Liver (tissue), 3 donors: ENCODE results near the gene RPP21.

ENCODE experiments used
- EGR1 ChIP-seq, 2 donors: IDR thresholded peaks; 2 replicates each; pipeline ENCODE4 v1.6.1; 2016 to 2018; ENCODE audit warnings: antibody characterized with exemption in 2 of 2, low read depth in 2 of 2
- FOXA1 ChIP-seq: IDR thresholded peaks from 2 replicates; pipeline ENCODE4 v1.6.1; 2016; ENCODE audit warnings: antibody characterized with exemption
- GABPA ChIP-seq, 2 donors: IDR thresholded peaks in 1 of 2; conservative IDR thresholded peaks in 1 of 2; 2 replicates each; pipeline ENCODE4 v1.6.1; 2016; ENCODE audit warnings: antibody characterized with exemption in 2 of 2, mild to moderate bottlenecking in 1 of 2, moderate library complexity in 1 of 2
- JUND ChIP-seq, 2 donors: IDR thresholded peaks; 2 replicates each; pipeline ENCODE4 v1.6.1; 2016; ENCODE audit warnings: antibody characterized with exemption in 2 of 2
- RAD21 ChIP-seq, 2 donors: IDR thresholded peaks; 2 replicates each; pipeline ENCODE4 v1.6.1; 2016; ENCODE audit warnings: antibody characterized with exemption in 2 of 2, mild to moderate bottlenecking in 2 of 2
- SP1 ChIP-seq: IDR thresholded peaks from 2 replicates; pipeline ENCODE4 v1.6.1; 2018; ENCODE audit warnings: antibody characterized with exemption, mild to moderate bottlenecking
- TAF1 ChIP-seq: conservative IDR thresholded peaks from 2 replicates; pipeline ENCODE4 v1.6.1; 2016; ENCODE audit warnings: antibody characterized with exemption, mild to moderate bottlenecking
- TF ChIP-seq, protein P1 (sequence below): fragments of 150-350 bp; IDR thresholded peaks from 2 replicates; pipeline ENCODE4 v1.5.1; 2017; ENCODE audit warnings: improper control_type of control experiment, low read depth, low read length; ENCODE audit not compliant: missing input control
- TF ChIP-seq, protein P2 (sequence below): IDR thresholded peaks from 2 replicates; pipeline ENCODE4 v1.6.1; 2016; ENCODE audit warnings: antibody characterized with exemption, mild to moderate bottlenecking
- TF ChIP-seq, protein P3 (sequence below): IDR thresholded peaks from 2 replicates; pipeline ENCODE4 v1.6.1; 2016; ENCODE audit warnings: antibody characterized with exemption
- TF ChIP-seq, protein P4 (sequence below): IDR thresholded peaks from 2 replicates; pipeline ENCODE4 v1.6.1; 2016; ENCODE audit warnings: antibody characterized with exemption
- TF ChIP-seq, protein P5 (sequence below): IDR thresholded peaks from 2 replicates; pipeline ENCODE4 v1.6.1; 2016; ENCODE audit warnings: antibody characterized with exemption
- donor health status: healthy.
- donor health status: healthy.

DNA sequence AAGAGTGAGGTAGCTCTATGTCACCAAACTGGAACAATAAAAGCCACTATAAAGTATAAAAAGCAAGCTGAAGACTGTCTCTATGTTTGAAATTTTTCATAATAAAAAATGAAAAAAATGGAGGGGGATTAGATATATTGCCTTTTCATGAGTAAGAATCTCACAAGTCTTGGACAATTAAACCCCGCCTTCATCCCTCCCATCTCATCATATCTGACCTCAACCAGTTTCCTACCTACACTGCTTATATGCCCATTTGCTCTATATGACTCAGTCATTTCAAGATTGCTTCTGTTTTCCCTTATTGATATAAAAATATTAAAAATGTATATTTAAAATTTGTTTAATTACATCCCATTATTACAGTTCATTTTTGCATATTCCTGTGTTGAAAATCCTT, 21.1 kb upstream of the RPP21 start:
- no peak for TF ChIP-seq TAF1
- TF ChIP-seq, protein P1, sequence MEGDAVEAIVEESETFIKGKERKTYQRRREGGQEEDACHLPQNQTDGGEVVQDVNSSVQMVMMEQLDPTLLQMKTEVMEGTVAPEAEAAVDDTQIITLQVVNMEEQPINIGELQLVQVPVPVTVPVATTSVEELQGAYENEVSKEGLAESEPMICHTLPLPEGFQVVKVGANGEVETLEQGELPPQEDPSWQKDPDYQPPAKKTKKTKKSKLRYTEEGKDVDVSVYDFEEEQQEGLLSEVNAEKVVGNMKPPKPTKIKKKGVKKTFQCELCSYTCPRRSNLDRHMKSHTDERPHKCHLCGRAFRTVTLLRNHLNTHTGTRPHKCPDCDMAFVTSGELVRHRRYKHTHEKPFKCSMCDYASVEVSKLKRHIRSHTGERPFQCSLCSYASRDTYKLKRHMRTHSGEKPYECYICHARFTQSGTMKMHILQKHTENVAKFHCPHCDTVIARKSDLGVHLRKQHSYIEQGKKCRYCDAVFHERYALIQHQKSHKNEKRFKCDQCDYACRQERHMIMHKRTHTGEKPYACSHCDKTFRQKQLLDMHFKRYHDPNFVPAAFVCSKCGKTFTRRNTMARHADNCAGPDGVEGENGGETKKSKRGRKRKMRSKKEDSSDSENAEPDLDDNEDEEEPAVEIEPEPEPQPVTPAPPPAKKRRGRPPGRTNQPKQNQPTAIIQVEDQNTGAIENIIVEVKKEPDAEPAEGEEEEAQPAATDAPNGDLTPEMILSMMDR: no peak
- TF ChIP-seq, protein P2, sequence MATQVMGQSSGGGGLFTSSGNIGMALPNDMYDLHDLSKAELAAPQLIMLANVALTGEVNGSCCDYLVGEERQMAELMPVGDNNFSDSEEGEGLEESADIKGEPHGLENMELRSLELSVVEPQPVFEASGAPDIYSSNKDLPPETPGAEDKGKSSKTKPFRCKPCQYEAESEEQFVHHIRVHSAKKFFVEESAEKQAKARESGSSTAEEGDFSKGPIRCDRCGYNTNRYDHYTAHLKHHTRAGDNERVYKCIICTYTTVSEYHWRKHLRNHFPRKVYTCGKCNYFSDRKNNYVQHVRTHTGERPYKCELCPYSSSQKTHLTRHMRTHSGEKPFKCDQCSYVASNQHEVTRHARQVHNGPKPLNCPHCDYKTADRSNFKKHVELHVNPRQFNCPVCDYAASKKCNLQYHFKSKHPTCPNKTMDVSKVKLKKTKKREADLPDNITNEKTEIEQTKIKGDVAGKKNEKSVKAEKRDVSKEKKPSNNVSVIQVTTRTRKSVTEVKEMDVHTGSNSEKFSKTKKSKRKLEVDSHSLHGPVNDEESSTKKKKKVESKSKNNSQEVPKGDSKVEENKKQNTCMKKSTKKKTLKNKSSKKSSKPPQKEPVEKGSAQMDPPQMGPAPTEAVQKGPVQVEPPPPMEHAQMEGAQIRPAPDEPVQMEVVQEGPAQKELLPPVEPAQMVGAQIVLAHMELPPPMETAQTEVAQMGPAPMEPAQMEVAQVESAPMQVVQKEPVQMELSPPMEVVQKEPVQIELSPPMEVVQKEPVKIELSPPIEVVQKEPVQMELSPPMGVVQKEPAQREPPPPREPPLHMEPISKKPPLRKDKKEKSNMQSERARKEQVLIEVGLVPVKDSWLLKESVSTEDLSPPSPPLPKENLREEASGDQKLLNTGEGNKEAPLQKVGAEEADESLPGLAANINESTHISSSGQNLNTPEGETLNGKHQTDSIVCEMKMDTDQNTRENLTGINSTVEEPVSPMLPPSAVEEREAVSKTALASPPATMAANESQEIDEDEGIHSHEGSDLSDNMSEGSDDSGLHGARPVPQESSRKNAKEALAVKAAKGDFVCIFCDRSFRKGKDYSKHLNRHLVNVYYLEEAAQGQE: no peak
- no peak for TF ChIP-seq FOXA1
- TF ChIP-seq, protein P3, sequence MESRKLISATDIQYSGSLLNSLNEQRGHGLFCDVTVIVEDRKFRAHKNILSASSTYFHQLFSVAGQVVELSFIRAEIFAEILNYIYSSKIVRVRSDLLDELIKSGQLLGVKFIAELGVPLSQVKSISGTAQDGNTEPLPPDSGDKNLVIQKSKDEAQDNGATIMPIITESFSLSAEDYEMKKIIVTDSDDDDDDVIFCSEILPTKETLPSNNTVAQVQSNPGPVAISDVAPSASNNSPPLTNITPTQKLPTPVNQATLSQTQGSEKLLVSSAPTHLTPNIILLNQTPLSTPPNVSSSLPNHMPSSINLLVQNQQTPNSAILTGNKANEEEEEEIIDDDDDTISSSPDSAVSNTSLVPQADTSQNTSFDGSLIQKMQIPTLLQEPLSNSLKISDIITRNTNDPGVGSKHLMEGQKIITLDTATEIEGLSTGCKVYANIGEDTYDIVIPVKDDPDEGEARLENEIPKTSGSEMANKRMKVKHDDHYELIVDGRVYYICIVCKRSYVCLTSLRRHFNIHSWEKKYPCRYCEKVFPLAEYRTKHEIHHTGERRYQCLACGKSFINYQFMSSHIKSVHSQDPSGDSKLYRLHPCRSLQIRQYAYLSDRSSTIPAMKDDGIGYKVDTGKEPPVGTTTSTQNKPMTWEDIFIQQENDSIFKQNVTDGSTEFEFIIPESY: no peak
- TF ChIP-seq, protein P4, sequence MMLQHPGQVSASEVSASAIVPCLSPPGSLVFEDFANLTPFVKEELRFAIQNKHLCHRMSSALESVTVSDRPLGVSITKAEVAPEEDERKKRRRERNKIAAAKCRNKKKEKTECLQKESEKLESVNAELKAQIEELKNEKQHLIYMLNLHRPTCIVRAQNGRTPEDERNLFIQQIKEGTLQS: no peak
- TF ChIP-seq, protein P5, sequence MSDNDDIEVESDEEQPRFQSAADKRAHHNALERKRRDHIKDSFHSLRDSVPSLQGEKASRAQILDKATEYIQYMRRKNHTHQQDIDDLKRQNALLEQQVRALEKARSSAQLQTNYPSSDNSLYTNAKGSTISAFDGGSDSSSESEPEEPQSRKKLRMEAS: no peak
- TF ChIP-seq JUND (IDR thresholded peaks at IDR 0.05): no peak
- TF ChIP-seq GABPA (IDR thresholded peaks at IDR 0.05 in 1 of 2, conservative IDR thresholded peaks at IDR 0.05 in 1 of 2): no peak
- TF ChIP-seq SP1: no peak
- no peak for TF ChIP-seq EGR1 (IDR thresholded peaks at IDR 0.05; ENCODE audit: low read depth in 2 of 2)
- no peak for TF ChIP-seq RAD21 (IDR thresholded peaks at IDR 0.05)
